Caco-2 (cell line): ENCODE data around the gene SLC22A13. TPM values are rescaled to one million over a fixed set of nuclear protein-coding genes. Genes with fewer than 3 reads are reported as not detected.

Source experiments
- BruUV-seq: library from RNA; stranded (reverse); fragments of 400-500 nt; replicated peaks from 2 replicates; lab custom pipeline; 2021; lab: Mats Ljungman, UMichigan
- CTCF ChIA-PET: fragments of 300-600 bp; sonication (Branson Sonifier 250); formaldehyde crosslinking; loops from one replicate; lab custom pipeline; 2022; ENCODE audit warnings: antibody characterized with exemption; lab: Charles Lee
- POLR2A ChIA-PET: fragments of 300-600 bp; sonication (Branson Sonifier 250); formaldehyde crosslinking; loops from one replicate; lab custom pipeline; 2022; ENCODE audit warnings: antibody characterized with exemption; lab: Charles Lee
- DNase-seq, 2 experiments: peaks; one replicate each; pipeline versions ENCODE4 v3.0.0 to v3.0.0-alpha.2; 2020 to 2022
- H3K27me3 ChIP-seq: replicated peaks from 2 replicates; pipeline ENCODE4 v1.6.0; 2011; ENCODE audit warnings: low read length; ENCODE audit not compliant: control insufficient read depth, insufficient read depth
- H3K36me3 ChIP-seq: 2 replicates; pipeline ENCODE4 v1.5.1; 2011; ENCODE audit warnings: low read length; ENCODE audit not compliant: control insufficient read depth, insufficient read depth
- H3K4me1 ChIP-seq: fragments of 250-450 bp; sonication (Bioruptor Pico); 2 replicates; pipeline ENCODE4 v1.5.1; 2020; ENCODE audit warnings: mild to moderate bottlenecking
- H3K4me3 ChIP-seq: 2 replicates; pipeline ENCODE4 v1.5.1; 2011; ENCODE audit warnings: low read depth, mild to moderate bottlenecking, control low read depth, low read length
- H3K9me3 ChIP-seq: fragments of 250-450 bp; sonication (Bioruptor Pico); 2 replicates; pipeline ENCODE4 v1.5.1; 2020; ENCODE audit warnings: mild to moderate bottlenecking, moderate library complexity
- H3K27ac Mint-ChIP-seq: one replicate; pipeline ENCODE4 v1.8.0; 2022; ENCODE audit warnings: mixed read lengths; ENCODE audit not compliant: unreplicated experiment
- H3K27me3 Mint-ChIP-seq: one replicate; pipeline ENCODE4 v1.8.0; 2022; ENCODE audit warnings: mixed read lengths; ENCODE audit not compliant: insufficient read depth, unreplicated experiment
- H3K36me3 Mint-ChIP-seq: one replicate; pipeline ENCODE4 v1.8.0; 2022; ENCODE audit warnings: mild to moderate bottlenecking, mixed read lengths; ENCODE audit not compliant: insufficient read depth, unreplicated experiment
- H3K4me1 Mint-ChIP-seq: one replicate; pipeline ENCODE4 v1.8.0; 2022; ENCODE audit warnings: low read depth, mixed read lengths; ENCODE audit not compliant: unreplicated experiment
- H3K4me3 Mint-ChIP-seq: one replicate; pipeline ENCODE4 v1.8.0; 2022; ENCODE audit warnings: mild to moderate bottlenecking, moderate library complexity, mixed read lengths; ENCODE audit not compliant: unreplicated experiment
- H3K9me3 Mint-ChIP-seq: one replicate; pipeline ENCODE4 v1.8.0; 2022; ENCODE audit warnings: mixed read lengths; ENCODE audit not compliant: unreplicated experiment
- CTCF ChIP-seq, 2 experiments: fragments of 200-600 bp in 1 of 2; IDR thresholded peaks; 1 replicate in 1 of 2; 2 replicates in 1 of 2; pipeline versions ENCODE4 v1.5.1 to v1.8.0; 2011 to 2022; ENCODE audit warnings: antibody characterized with exemption in 1 of 2, control low read depth in 1 of 2, inconsistent platforms in 1 of 2, low read depth in 1 of 2, low read length in 1 of 2, mild to moderate bottlenecking in 1 of 2, moderate library complexity in 1 of 2; ENCODE audit not compliant: insufficient read depth in 1 of 2, severe bottlenecking in 1 of 2, unreplicated experiment in 1 of 2
- intact Hi-C: fragments of 100-400 bp; cut with micrococcal nuclease; formaldehyde crosslinking; loops from one replicate; pipeline ENCODE4 v1.10.0; 2022; ENCODE audit not compliant: unreplicated experiment
- total RNA-seq: library from RNA; stranded (reverse); gene quantifications from 2 replicates; pipeline ENCODE4 v1.2.3, GENCODE V29; 2022

SLC22A13 gene
- total RNA-seq, 1 experiment from 2014 or later = 0.36 TPM

- H3K9me3 Mint-ChIP-seq = no peaks in the 10 kb centered on the region
- H3K36me3 Mint-ChIP-seq = peaks cover 6% of the 10 kb centered on the region
- H3K27ac Mint-ChIP-seq = no peak overlapping the region
- intact Hi-C loops = no loop called here
- no peaks in the 10 kb centered on the region for H3K27me3 Mint-ChIP-seq
- BruUV-seq = no TSS peak
- no peak for DNase-seq
- no peaks in the 10 kb centered on the region for H3K9me3 ChIP-seq
- H3K4me3 Mint-ChIP-seq = no peak overlapping the region
- H3K27me3 ChIP-seq = no peaks in the 10 kb centered on the region
- CTCF ChIA-PET = no interaction called here
- no peaks in the 10 kb centered on the region for H3K4me1 ChIP-seq
- no peaks in the 10 kb centered on the region for H3K36me3 ChIP-seq
- H3K4me3 ChIP-seq = no peak overlapping the region
- POLR2A ChIA-PET = no interaction called here
- H3K4me1 Mint-ChIP-seq = peaks cover 6% of the 10 kb centered on the region
- TF ChIP-seq CTCF (IDR thresholded peaks at IDR 0.05; ENCODE audit: insufficient read depth in 1 of 2, low read depth in 1 of 2, low read length in 1 of 2, severe bottlenecking in 1 of 2, unreplicated experiment in 1 of 2) = no peak
Measured at GRCh38 chr3:38267662-38268061, 2.0 kb downstream of the SLC22A13 start.

GRCh38 chr3:38268087-38268486 lies 2.5 kb downstream of the SLC22A13 start:
- H3K4me3 ChIP-seq = no peak overlapping the region
- no peaks in the 10 kb centered on the region for H3K9me3 ChIP-seq
- H3K36me3 ChIP-seq = no peaks in the 10 kb centered on the region
- Mint-ChIP-seq H3K36me3 (peaks cover 6% of the 10 kb centered on the region), H3K4me3 (no peak overlapping the region), H3K4me1 (peaks cover 6% of the 10 kb centered on the region), H3K27me3 (no peaks in the 10 kb centered on the region), H3K27ac (no peak overlapping the region), H3K9me3 (no peaks in the 10 kb centered on the region)
- H3K27me3 ChIP-seq = no peaks in the 10 kb centered on the region
- ChIA-PET POLR2A (no interaction called here), CTCF (no interaction called here)
- TF ChIP-seq CTCF (IDR thresholded peaks at IDR 0.05; ENCODE audit: insufficient read depth in 1 of 2, low read depth in 1 of 2, low read length in 1 of 2, severe bottlenecking in 1 of 2, unreplicated experiment in 1 of 2) = no peak
- intact Hi-C loops = no loop called here
- no peak for DNase-seq
- no TSS peak for BruUV-seq
- no peaks in the 10 kb centered on the region for H3K4me1 ChIP-seq

- DNase-seq = no peak
- Histone ChIP-seq H3K36me3 (no peaks in the 10 kb centered on the region), H3K9me3 (no peaks in the 10 kb centered on the region), H3K27me3 (no peaks in the 10 kb centered on the region), H3K4me1 (no peaks in the 10 kb centered on the region), H3K4me3 (no peak overlapping the region)
- H3K4me1 Mint-ChIP-seq = peaks cover 6% of the 10 kb centered on the region
- H3K4me3 Mint-ChIP-seq = no peak overlapping the region
- intact Hi-C loops = no loop called here
- ChIA-PET POLR2A (no interaction called here), CTCF (no interaction called here)
- no peak overlapping the region for H3K27ac Mint-ChIP-seq
- no peaks in the 10 kb centered on the region for H3K27me3 Mint-ChIP-seq
- peaks cover 6% of the 10 kb centered on the region for H3K36me3 Mint-ChIP-seq
- TF ChIP-seq CTCF (IDR thresholded peaks at IDR 0.05; ENCODE audit: insufficient read depth in 1 of 2, low read depth in 1 of 2, low read length in 1 of 2, severe bottlenecking in 1 of 2, unreplicated experiment in 1 of 2) = no peak
- H3K9me3 Mint-ChIP-seq = no peaks in the 10 kb centered on the region
- BruUV-seq = no TSS peak
Measured at GRCh38 chr3:38268522-38268921, 2.9 kb downstream of the SLC22A13 start.
